GM12878 (cell line): ENCODE results near the gene PRTN3. TPM values are rescaled to one million over a fixed set of nuclear protein-coding genes. Genes with fewer than 3 reads are reported as not detected.

Experiments
- ATAC-seq: fragments of 200-7000 bp; cut with Tn5 transposase; 3 replicates; pipeline ENCODE4 v1.9.1; 2020; ENCODE audit warnings: mild to moderate bottlenecking, moderate library complexity
- BruUV-seq: library from RNA; stranded (reverse); fragments of 400-500 nt; replicated peaks from 2 replicates; lab custom pipeline; 2021; lab: Mats Ljungman, UMichigan
- CTCF ChIA-PET: fragments of 300-600 bp; sonication (Branson Sonifier 250); formaldehyde crosslinking; extraction: SDS; loops from one replicate; lab custom pipeline; 2021; ENCODE audit warnings: inconsistent platforms; lab: Yijun Ruan, JAX
- POLR2A ChIA-PET: fragments of 350-600 bp; formaldehyde crosslinking; extraction: SDS; loops from one replicate; lab custom pipeline; 2021; ENCODE audit warnings: inconsistent platforms; lab: Charles Lee
- RAD21 ChIA-PET: fragments of 300-600 bp; sonication (Branson Sonifier 250); formaldehyde crosslinking; loops from one replicate; lab custom pipeline; 2023; ENCODE audit warnings: antibody characterized with exemption; ENCODE audit not compliant: unreplicated experiment; lab: Charles Lee
- SMC1A ChIA-PET: fragments of 300-600 bp; sonication (Branson Sonifier 250); formaldehyde crosslinking; loops from one replicate; lab custom pipeline; 2023; ENCODE audit not compliant: unreplicated experiment, uncharacterized antibody; lab: Charles Lee
- DNase-seq: peaks from one replicate; pipeline ENCODE4 v3.0.0-alpha.2; 2011; ENCODE audit warnings: low read depth, low spot score
- FAIRE-seq: peaks from 3 replicates; lab custom pipeline; 2011; peaks lifted over from hg19 to GRCh38; lab: Jason Lieb, UNC
- H2AFZ ChIP-seq: 2 replicates; pipeline ENCODE4 v1.6.0; 2011; ENCODE audit warnings: low read depth, low read length, control low read depth; ENCODE audit not compliant: control insufficient read depth
- H3K27ac ChIP-seq: 2 replicates; pipeline ENCODE4 v1.5.1; 2011; ENCODE audit warnings: control low read depth; ENCODE audit not compliant: control insufficient read depth, insufficient read depth
- H3K27me3 ChIP-seq, 2 experiments: replicated peaks in 1 of 2; 2 replicates each; pipeline versions ENCODE4 v1.6.0 to v1.6.1; 2011; ENCODE audit warnings: low read length in 1 of 2; ENCODE audit not compliant: control insufficient read depth in 2 of 2, insufficient read depth in 2 of 2
- H3K36me3 ChIP-seq, 2 experiments: 2 replicates each; pipeline ENCODE4 v1.5.1; 2011; ENCODE audit warnings: low read length in 1 of 2; ENCODE audit not compliant: control insufficient read depth in 2 of 2, insufficient read depth in 2 of 2
- H3K4me1 ChIP-seq: 2 replicates; pipeline ENCODE4 v1.6.1; 2011; ENCODE audit warnings: mild to moderate bottlenecking, low read length, moderate library complexity, mixed read lengths; ENCODE audit not compliant: control insufficient read depth, insufficient read depth
- H3K4me2 ChIP-seq: 2 replicates; pipeline ENCODE4 v1.6.0; 2011; ENCODE audit warnings: control low read depth; ENCODE audit not compliant: control insufficient read depth, insufficient read depth
- H3K4me3 ChIP-seq: fragments of 200-600 bp; sonication (generic); 2 replicates; pipeline ENCODE4 v1.5.1; 2016
- H3K79me2 ChIP-seq: 2 replicates; pipeline ENCODE4 v1.6.0; 2011; ENCODE audit warnings: low read length; ENCODE audit not compliant: control insufficient read depth, insufficient read depth
- H3K9ac ChIP-seq: 2 replicates; pipeline ENCODE4 v1.8.0; 2011; ENCODE audit warnings: low read length, control low read depth, mixed read lengths; ENCODE audit not compliant: control insufficient read depth, insufficient read depth
- H3K9me3 ChIP-seq: replicated peaks from 3 replicates; pipeline ENCODE4 v1.5.1; 2011; ENCODE audit warnings: mild to moderate bottlenecking, low read length; ENCODE audit not compliant: control insufficient read depth, insufficient read depth
- H4K20me1 ChIP-seq: 2 replicates; pipeline ENCODE4 v1.6.0; 2011; ENCODE audit not compliant: control insufficient read depth, insufficient read depth
- BCL11A ChIP-seq: IDR thresholded peaks from 2 replicates; pipeline ENCODE4 v1.6.1; 2011; ENCODE audit warnings: low read depth, low read length
- BMI1 ChIP-seq: fragments of 450-650 bp; IDR thresholded peaks from 2 replicates; pipeline ENCODE4 v1.6.1; 2016; ENCODE audit warnings: mild to moderate bottlenecking, moderate library complexity, borderline replicate concordance
- CHD2 ChIP-seq: IDR thresholded peaks from 2 replicates; pipeline ENCODE4 v1.6.1; 2011; ENCODE audit warnings: low read depth, low read length, improper control_type of control experiment, borderline replicate concordance
- CREM ChIP-seq: IDR thresholded peaks from 2 replicates; pipeline ENCODE4 v1.6.1; 2014; ENCODE audit warnings: antibody characterized with exemption, low read depth
- HDGF ChIP-seq: fragments of 450-650 bp; IDR thresholded peaks from 2 replicates; pipeline ENCODE4 v1.6.1; 2016; ENCODE audit warnings: antibody characterized with exemption
- POU2F2 ChIP-seq: IDR thresholded peaks from 3 replicates; pipeline ENCODE4 v1.6.1; 2011; ENCODE audit warnings: low read depth, mild to moderate bottlenecking, low read length, borderline replicate concordance
- SMAD1 ChIP-seq: fragments of 450-650 bp; IDR thresholded peaks from 2 replicates; pipeline ENCODE4 v1.6.1; 2018; ENCODE audit warnings: mild to moderate bottlenecking, low read depth; ENCODE audit not compliant: partially characterized antibody
- SMC3 ChIP-seq: IDR thresholded peaks from 2 replicates; pipeline ENCODE4 v1.6.1; 2011; ENCODE audit warnings: low read length, improper control_type of control experiment, borderline replicate concordance
- USF1 ChIP-seq: IDR thresholded peaks from 2 replicates; pipeline ENCODE4 v1.6.1; 2011; ENCODE audit warnings: borderline replicate concordance, low read depth, mild to moderate bottlenecking, moderate library complexity, mixed read lengths, low read length; ENCODE audit not compliant: insufficient read depth; ENCODE audit errors: extremely low read length
- ZNF24 ChIP-seq: fragments of 450-650 bp; IDR thresholded peaks from 2 replicates; pipeline ENCODE4 v1.6.1; 2017; ENCODE audit warnings: antibody characterized with exemption, mild to moderate bottlenecking
- ZZZ3 ChIP-seq: IDR thresholded peaks from 2 replicates; pipeline ENCODE4 v1.6.1; 2011; ENCODE audit warnings: low read depth; ENCODE audit not compliant: control insufficient read depth, insufficient read length
- WGBS: methylation state at CpG from one replicate; pipeline ENCODE4 v1.1.6; 2016; ENCODE audit warnings: low lambda C conversion rate; ENCODE audit not compliant: insufficient replicate concordance, insufficient coverage; ENCODE audit errors: missing lambda C conversion rate; 5-methylcytosine and 5-hydroxymethylcytosine counted together
- in situ Hi-C: fragments of 300-500 bp; cut with MboI; formaldehyde crosslinking; loops from 9 replicates; pipeline ENCODE4 v1.14.3; 2018; ENCODE audit warnings: mixed read lengths
- intact Hi-C: fragments of 100-400 bp; cut with micrococcal nuclease; formaldehyde crosslinking; loops from one replicate; pipeline ENCODE4 v1.14.2; 2022; ENCODE audit not compliant: unreplicated experiment
- polyA plus RNA-seq, 11 experiments: library from polyadenylated mRNA; depleted of rRNA in 4 of 11; unstranded in 6 of 11; stranded (reverse) in 5 of 11; fragments of >200 nt; fragmentation: Nextera tagmentation in 4 of 11; fragmentation: Illumina TruSeq in 1 of 11; extraction: Ambion mirVana in 4 of 11; extraction: Trizol in 1 of 11; gene quantifications; 1 replicate in 1 of 11; 2 replicates in 10 of 11; pipeline versions ENCODE4 v1.2.1 to v1.2.3, GENCODE V29; 2011 to 2016; ENCODE audit warnings: inconsistent platforms in 2 of 11, missing spikeins in 2 of 11, low read depth in 1 of 11
- total RNA-seq, 4 experiments: library from RNA; depleted of rRNA in 3 of 4; stranded (reverse); fragments of >200 nt in 3 of 4; fragmentation: Illumina TruSeq in 1 of 4; extraction: Trizol in 1 of 4; gene quantifications; 2 replicates each; pipeline versions ENCODE4 v1.2.1 to v1.2.3, GENCODE V29; 2013 to 2021
- TF ChIP-seq, protein P1 (sequence below): fragments of 450-650 bp; IDR thresholded peaks from 2 replicates; pipeline ENCODE4 v1.6.1; 2017; ENCODE audit warnings: mild to moderate bottlenecking, low read depth, inconsistent platforms; ENCODE audit not compliant: poor library complexity, severe bottlenecking
- TF ChIP-seq, protein P2 (sequence below): IDR thresholded peaks from 2 replicates; pipeline ENCODE4 v1.6.1; 2012; ENCODE audit warnings: low read depth, low read length, improper control_type of control experiment

The PRTN3 gene
- total and polyA plus RNA-seq, 10 of the 15 experiments (the other 5 are each of a cell fraction or from before 2014, with no cell fraction given), result 0.08 TPM; not detected in 9

- intact Hi-C loops (no loop called here), in situ Hi-C loops (no loop called here)
- H3K4me1 ChIP-seq, result no peaks in the 10 kb centered on the region
- BruUV-seq, result no TSS peak
- H2AFZ ChIP-seq, result no peak overlapping the region
- DNase-seq (no peak), FAIRE-seq (no peak), ATAC-seq (no peak)
- H3K4me3 ChIP-seq, result no peak overlapping the region
- H3K4me2 ChIP-seq, result no peak overlapping the region
- no peaks in the 10 kb centered on the region for H3K36me3 ChIP-seq
- no peaks in the 10 kb centered on the region for H3K9me3 ChIP-seq
- H3K79me2 ChIP-seq, result no peaks in the 10 kb centered on the region
- no peaks in the 10 kb centered on the region for H3K27me3 ChIP-seq
- TF ChIP-seq ZZZ3 (no peak), SMC3 (no peak), CHD2 (no peak), SMAD1 (no peak), BCL11A (no peak), HDGF (no peak), POU2F2 (no peak), CREM (no peak), BMI1 (no peak), ZNF24 (no peak), USF1 (no peak)
- TF ChIP-seq, protein P1, sequence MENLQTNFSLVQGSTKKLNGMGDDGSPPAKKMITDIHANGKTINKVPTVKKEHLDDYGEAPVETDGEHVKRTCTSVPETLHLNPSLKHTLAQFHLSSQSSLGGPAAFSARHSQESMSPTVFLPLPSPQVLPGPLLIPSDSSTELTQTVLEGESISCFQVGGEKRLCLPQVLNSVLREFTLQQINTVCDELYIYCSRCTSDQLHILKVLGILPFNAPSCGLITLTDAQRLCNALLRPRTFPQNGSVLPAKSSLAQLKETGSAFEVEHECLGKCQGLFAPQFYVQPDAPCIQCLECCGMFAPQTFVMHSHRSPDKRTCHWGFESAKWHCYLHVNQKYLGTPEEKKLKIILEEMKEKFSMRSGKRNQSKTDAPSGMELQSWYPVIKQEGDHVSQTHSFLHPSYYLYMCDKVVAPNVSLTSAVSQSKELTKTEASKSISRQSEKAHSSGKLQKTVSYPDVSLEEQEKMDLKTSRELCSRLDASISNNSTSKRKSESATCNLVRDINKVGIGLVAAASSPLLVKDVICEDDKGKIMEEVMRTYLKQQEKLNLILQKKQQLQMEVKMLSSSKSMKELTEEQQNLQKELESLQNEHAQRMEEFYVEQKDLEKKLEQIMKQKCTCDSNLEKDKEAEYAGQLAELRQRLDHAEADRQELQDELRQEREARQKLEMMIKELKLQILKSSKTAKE, result no peak
- TF ChIP-seq, protein P2, sequence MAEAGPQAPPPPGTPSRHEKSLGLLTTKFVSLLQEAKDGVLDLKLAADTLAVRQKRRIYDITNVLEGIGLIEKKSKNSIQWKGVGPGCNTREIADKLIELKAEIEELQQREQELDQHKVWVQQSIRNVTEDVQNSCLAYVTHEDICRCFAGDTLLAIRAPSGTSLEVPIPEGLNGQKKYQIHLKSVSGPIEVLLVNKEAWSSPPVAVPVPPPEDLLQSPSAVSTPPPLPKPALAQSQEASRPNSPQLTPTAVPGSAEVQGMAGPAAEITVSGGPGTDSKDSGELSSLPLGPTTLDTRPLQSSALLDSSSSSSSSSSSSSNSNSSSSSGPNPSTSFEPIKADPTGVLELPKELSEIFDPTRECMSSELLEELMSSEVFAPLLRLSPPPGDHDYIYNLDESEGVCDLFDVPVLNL, result no peak
- SMC1A ChIA-PET, result interaction anchor here (0.6 to 0.9 kb wide), 2 partner anchors 11 to 130 kb away, joined by 3 read pairs; partner anchors contain the start of gene WDR18
- no peaks in the 10 kb centered on the region for H4K20me1 ChIP-seq
- RAD21 ChIA-PET, result interaction anchor here (0.7 kb wide), 1 partner anchor 74 kb away, joined by 3 read pairs; no protein-coding TSS in a partner anchor
- 41% methylated on average over 6 of the region's 6 CpGs for WGBS
- no peak overlapping the region for H3K27ac ChIP-seq
- POLR2A ChIA-PET, result no interaction called here
- H3K9ac ChIP-seq, result no peak overlapping the region
- CTCF ChIA-PET, result interaction anchor here (2.2 kb wide), 1 partner anchor 9 kb away, joined by 8 read pairs; no protein-coding TSS in a partner anchor
Measured at GRCh38 chr19:854549-854948, 13.8 kb downstream of the PRTN3 start.
